Activated B cell treated with CpG ODN at 0.5 μM for 24 hours (primary cell): ENCODE data around the gene PCDHGA6. TPM values are rescaled to one million over a fixed set of nuclear protein-coding genes. Genes with fewer than 3 reads are reported as not detected.

ENCODE experiments used
- ATAC-seq: fragments of 200-7000 bp; cut with Tn5 transposase; one replicate; pipeline ENCODE4 v1.10.0; 2021; ENCODE audit warnings: low read depth, mild to moderate bottlenecking, moderate library complexity
- CTCF ChIA-PET: fragments of 350-600 bp; sonication (Branson Sonifier 250); formaldehyde crosslinking; loops from one replicate; lab custom pipeline; 2021; ENCODE audit warnings: antibody characterized with exemption; lab: Charles Lee
- POLR2A ChIA-PET: fragments of 350-600 bp; sonication (Branson Sonifier 250); formaldehyde crosslinking; loops from one replicate; lab custom pipeline; 2021; ENCODE audit warnings: antibody characterized with exemption; lab: Charles Lee
- DNase-seq: peaks from one replicate; pipeline ENCODE4 v3.0.0; 2022
- H3K27ac Mint-ChIP-seq: one replicate; pipeline ENCODE4 v1.8.0; 2020; ENCODE audit warnings: mixed read lengths
- H3K27me3 Mint-ChIP-seq: one replicate; pipeline ENCODE4 v1.8.0; 2021; ENCODE audit warnings: mixed read lengths
- H3K36me3 Mint-ChIP-seq: one replicate; pipeline ENCODE4 v1.8.0; 2021; ENCODE audit warnings: low read depth, mixed read lengths
- H3K4me1 Mint-ChIP-seq: one replicate; pipeline ENCODE4 v1.8.0; 2021; ENCODE audit warnings: mixed read lengths
- H3K4me3 Mint-ChIP-seq: one replicate; pipeline ENCODE4 v1.8.0; 2020; ENCODE audit warnings: mild to moderate bottlenecking, mixed read lengths
- H3K9me3 Mint-ChIP-seq: one replicate; pipeline ENCODE4 v1.8.0; 2020; ENCODE audit warnings: mixed read lengths
- CTCF ChIP-seq: fragments of 200-600 bp; IDR thresholded peaks from one replicate; pipeline ENCODE4 v1.8.0; 2022; ENCODE audit warnings: antibody characterized with exemption, mild to moderate bottlenecking
- intact Hi-C: fragments of 100-400 bp; cut with micrococcal nuclease; formaldehyde crosslinking; loops from one replicate; pipeline ENCODE4 v1.15.1; 2024
- total RNA-seq: library from RNA; stranded (reverse); gene quantifications from 2 replicates; pipeline ENCODE4 v1.2.3, GENCODE V29; 2022

PCDHGA6 gene
- total RNA-seq, 1 donor from 2014 or later, result 2.3 TPM

GRCh38 chr5:141362719-141363118 lies 11.0 kb upstream of the PCDHGA6 start:
- H3K27me3 Mint-ChIP-seq, result peaks cover 54% of the 10 kb centered on the region
- peak overlapping the region; percentile 9 for H3K4me3 Mint-ChIP-seq
- H3K9me3 Mint-ChIP-seq, result peaks cover 41% of the 10 kb centered on the region
- intact Hi-C loops, result loop anchor here (5.0 kb wide), 1 partner anchor 35 kb away; no protein-coding TSS in a partner anchor
- ChIA-PET CTCF (interaction anchor here (1.3 kb wide), 1 partner anchor 58 kb away, joined by 3 read pairs; the partner anchor contains the start of gene PCDHGA11), POLR2A (no interaction called here)
- DNase-seq (no peak), ATAC-seq (no peak)
- no peak for TF ChIP-seq CTCF
- peaks cover 17% of the 10 kb centered on the region for H3K36me3 Mint-ChIP-seq
- no peak overlapping the region for H3K27ac Mint-ChIP-seq
- H3K4me1 Mint-ChIP-seq, result peaks cover 8% of the 10 kb centered on the region

GRCh38 chr5:141363952-141364660 lies 9.6 kb upstream of the PCDHGA6 start, which contains the start of gene PCDHGA5:
Gene PCDHGA5 (plus strand): TSS chr5:141364162. CDS start chr5:141364331, 169 bp downstream.
- peaks cover 36% of the 10 kb centered on the region for H3K9me3 Mint-ChIP-seq
- no peak within 1 kb of the TSS for H3K27ac Mint-ChIP-seq
- H3K4me3 Mint-ChIP-seq, result no peak within 1 kb of the TSS
- TF ChIP-seq CTCF, result no peak
- CTCF ChIA-PET, result interaction anchor here (1.3 kb wide), 1 partner anchor 57 kb away, joined by 3 read pairs; the partner anchor contains the start of gene PCDHGA11
- peaks cover 53% of the 10 kb centered on the region for H3K27me3 Mint-ChIP-seq
- peaks cover 17% of the 10 kb centered on the region for H3K36me3 Mint-ChIP-seq
- ATAC-seq, result no peak
- POLR2A ChIA-PET, result no interaction called here
- intact Hi-C loops, result loop anchor here (5.0 kb wide), 1 partner anchor 37 kb away; no protein-coding TSS in a partner anchor
- DNase-seq, result no peak
- H3K4me1 Mint-ChIP-seq, result peaks cover 8% of the 10 kb centered on the region

GRCh38 chr5:141366016-141366896 lies 7.4 kb upstream of the PCDHGA6 start:
- DNase-seq (no peak), ATAC-seq (no peak)
- Mint-ChIP-seq H3K36me3 (peaks cover 12% of the 10 kb centered on the region), H3K4me3 (no peak overlapping the region), H3K27ac (no peak overlapping the region), H3K4me1 (peaks cover 14% of the 10 kb centered on the region), H3K27me3 (peaks cover 55% of the 10 kb centered on the region), H3K9me3 (peaks cover 29% of the 10 kb centered on the region)
- ChIA-PET CTCF (no interaction called here), POLR2A (interaction anchor here (0.8 kb wide), 1 partner anchor 189 kb away, joined by 3 read pairs; the partner anchor contains the start of gene PCDHB8)
- TF ChIP-seq CTCF, result no peak
- intact Hi-C loops, result no loop called here

GRCh38 chr5:141369994-141370848 lies 3.5 kb upstream of the PCDHGA6 start, which contains the start of gene PCDHGB3:
Gene PCDHGB3 (plus strand): TSS chr5:141370242. CDS start chr5:141370395, 153 bp downstream.
- CTCF ChIA-PET, result interaction anchor here (0.6 to 2.8 kb wide), 12 partner anchors 20 to 508 kb away, joined by 3 to 23 read pairs (median 4); partner anchors contain the start of genes PCDH1, PCDHGB1, PCDHGB5 and TAF7
- intact Hi-C loops, result loop anchor here (1.0 to 5.0 kb wide), 2 partner anchors 42 to 194 kb away; partner anchors contain the start of gene PCDHGA10
- peak; percentile 64 for ATAC-seq
- Mint-ChIP-seq H3K4me3 (peak within 1 kb of the TSS; percentile 81), H3K4me1 (peaks cover 7% of the 10 kb centered on the region), H3K9me3 (peaks cover 22% of the 10 kb centered on the region), H3K27me3 (peaks cover 54% of the 10 kb centered on the region), H3K27ac (no peak within 1 kb of the TSS), H3K36me3 (peaks cover 5% of the 10 kb centered on the region)
- no peak for TF ChIP-seq CTCF
- POLR2A ChIA-PET, result interaction anchor here (0.6 kb wide), 2 partner anchors 44 to 220 kb away, joined by 3 to 4 read pairs; no protein-coding TSS in a partner anchor
- no peak for DNase-seq
